ENCODE data around the gene C7.
"Not testable (repeated sequence)": the region's sequence is repeated elsewhere in the genome, so short reads cannot be mapped to it uniquely, and the experiment has no call there.

C7 gene

DNA sequence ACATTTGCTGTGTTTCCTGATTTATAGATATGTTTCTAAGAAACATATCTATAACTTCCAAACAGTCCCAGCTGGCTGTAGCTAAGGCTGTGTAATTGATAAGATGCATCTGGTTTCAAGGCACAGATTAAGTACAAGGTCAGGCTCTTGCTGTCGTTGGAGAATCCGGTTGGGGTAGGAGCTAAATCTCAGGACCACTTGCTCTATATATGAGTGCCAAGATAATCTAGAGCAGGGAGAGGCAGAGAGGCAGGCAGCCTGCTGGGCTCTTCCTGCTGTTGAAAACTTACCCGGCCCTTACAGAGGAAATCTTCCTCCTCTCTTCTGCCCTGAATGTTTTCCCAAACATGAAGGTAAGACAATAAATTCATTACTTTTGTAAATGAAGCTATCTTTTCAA is at the start of gene C7:
Gene C7, plus strand, starts transcription at position 234 of the 400 bp plus-strand sequence. Its CDS starts 114 bp downstream, at position 348.
- no peak within 1 kb of the TSS for H3K27ac ChIP-seq
- H3K36me3 ChIP-seq (replicated peaks), result no peaks in the 10 kb centered on the region
- no peak within 1 kb of the TSS for H3K4me3 ChIP-seq (ENCODE audit: low read depth, low read length)
- DNase-seq, result no peak
- TF ChIP-seq, protein P1, sequence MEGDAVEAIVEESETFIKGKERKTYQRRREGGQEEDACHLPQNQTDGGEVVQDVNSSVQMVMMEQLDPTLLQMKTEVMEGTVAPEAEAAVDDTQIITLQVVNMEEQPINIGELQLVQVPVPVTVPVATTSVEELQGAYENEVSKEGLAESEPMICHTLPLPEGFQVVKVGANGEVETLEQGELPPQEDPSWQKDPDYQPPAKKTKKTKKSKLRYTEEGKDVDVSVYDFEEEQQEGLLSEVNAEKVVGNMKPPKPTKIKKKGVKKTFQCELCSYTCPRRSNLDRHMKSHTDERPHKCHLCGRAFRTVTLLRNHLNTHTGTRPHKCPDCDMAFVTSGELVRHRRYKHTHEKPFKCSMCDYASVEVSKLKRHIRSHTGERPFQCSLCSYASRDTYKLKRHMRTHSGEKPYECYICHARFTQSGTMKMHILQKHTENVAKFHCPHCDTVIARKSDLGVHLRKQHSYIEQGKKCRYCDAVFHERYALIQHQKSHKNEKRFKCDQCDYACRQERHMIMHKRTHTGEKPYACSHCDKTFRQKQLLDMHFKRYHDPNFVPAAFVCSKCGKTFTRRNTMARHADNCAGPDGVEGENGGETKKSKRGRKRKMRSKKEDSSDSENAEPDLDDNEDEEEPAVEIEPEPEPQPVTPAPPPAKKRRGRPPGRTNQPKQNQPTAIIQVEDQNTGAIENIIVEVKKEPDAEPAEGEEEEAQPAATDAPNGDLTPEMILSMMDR (IDR thresholded peaks at IDR 0.05; ENCODE audit: low read depth, low read length, missing control alignments), result no peak
- H3K27me3 ChIP-seq (replicated peaks), result no peaks in the 10 kb centered on the region
- in situ Hi-C loops (cut with HindIII; ENCODE audit: low pct_ligation_motif_present, low sequenced_read_pairs), result no loop called here

DNA sequence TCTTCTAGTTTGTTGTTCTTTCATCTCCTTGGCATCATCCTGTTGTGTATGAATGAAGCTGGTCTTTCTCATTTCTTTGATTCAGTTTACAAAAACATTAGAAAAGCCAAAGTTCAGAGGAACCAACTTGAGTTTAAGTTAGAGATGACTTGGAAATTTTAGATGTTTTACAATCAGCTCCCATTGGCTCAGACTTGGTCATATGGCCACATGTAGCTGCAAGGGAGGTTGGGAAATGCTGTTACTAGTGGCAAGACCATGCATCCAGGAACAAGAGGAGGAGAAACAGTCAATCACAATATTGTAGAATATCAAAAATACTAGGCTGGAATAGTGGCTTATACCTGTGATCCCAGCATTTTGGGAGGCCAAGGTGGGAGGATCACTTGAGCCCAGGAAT is 48.6 kb upstream of the C7 start:
- H3K27me3 ChIP-seq (replicated peaks), result no peaks in the 10 kb centered on the region
- DNase-seq, result no peak
- no peak overlapping the region for H3K27ac ChIP-seq
- no peak overlapping the region for H3K4me3 ChIP-seq (ENCODE audit: low read depth, low read length)
- in situ Hi-C loops (cut with HindIII; ENCODE audit: low pct_ligation_motif_present, low sequenced_read_pairs), result no loop called here
- TF ChIP-seq, protein P1 (IDR thresholded peaks at IDR 0.05; ENCODE audit: low read depth, low read length, missing control alignments), result no peak
- no peaks in the 10 kb centered on the region for H3K36me3 ChIP-seq (replicated peaks)

DNA sequence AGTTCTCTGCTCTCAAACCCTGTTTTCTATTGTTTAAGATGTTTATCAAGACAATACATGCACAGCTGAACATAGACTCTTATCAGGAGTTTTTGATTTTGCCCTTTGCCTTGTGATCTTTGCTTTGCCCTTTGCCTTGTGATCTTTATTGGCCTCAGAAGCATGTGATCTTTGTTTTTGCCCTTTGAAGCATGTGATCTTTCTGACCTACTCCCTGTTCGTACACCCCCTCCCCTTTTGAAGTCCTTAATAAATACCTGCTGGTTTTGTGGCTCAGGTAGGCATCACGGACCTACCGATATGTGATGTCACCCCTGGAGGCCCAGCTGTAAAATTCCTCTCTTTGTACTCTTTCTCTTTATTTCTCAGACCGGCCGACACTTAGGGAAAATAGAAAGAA is 44.3 kb upstream of the C7 start:
- in situ Hi-C loops (cut with HindIII; ENCODE audit: low pct_ligation_motif_present, low sequenced_read_pairs); H3K27me3 ChIP-seq (replicated peaks); H3K4me3 ChIP-seq (ENCODE audit: low read depth, low read length); H3K36me3 ChIP-seq (replicated peaks); H3K27ac ChIP-seq; DNase-seq: not testable (repeated sequence)

DNA sequence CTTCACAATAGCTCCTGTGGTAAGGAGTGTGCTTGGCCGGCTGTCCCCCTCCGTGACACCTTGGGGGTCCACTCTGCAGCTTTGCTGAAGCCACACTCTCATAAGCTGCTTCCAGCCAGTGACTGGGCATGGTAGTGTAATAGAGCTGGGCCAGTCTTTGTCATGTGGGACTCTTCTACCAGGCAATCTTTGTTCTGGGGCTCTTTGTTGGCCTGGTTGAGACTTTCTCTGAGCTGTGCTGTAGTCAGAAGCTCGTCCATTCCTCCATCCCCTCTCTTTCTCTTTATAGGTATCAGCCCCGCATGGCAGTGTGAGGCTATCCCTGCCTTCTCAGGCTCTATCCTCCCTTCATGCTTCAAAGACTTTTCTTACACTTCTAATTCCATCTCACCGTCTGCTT is 42.5 kb upstream of the C7 start:
- DNase-seq, result no peak

DNA sequence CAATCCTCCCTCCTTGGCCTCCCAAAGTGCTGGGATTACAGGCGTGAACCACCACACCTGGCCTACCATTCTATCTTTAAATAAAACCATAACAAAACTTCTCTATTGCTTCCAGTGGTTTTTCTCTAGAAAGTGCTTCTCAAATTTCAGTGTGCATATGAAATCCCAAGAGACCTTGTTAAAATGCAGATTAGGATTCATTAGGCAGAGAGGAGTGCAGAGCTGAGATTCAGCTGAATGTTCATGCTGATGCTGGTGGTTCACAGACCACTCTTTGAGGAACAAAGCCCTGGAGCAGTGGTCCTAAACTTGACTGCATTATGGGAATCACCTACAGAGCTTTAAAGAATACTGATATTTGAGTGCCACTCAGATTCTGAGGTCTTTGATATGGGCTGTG is 39.9 kb upstream of the C7 start:
- Histone ChIP-seq H3K27ac (no peak overlapping the region), H3K4me3 (ENCODE audit: low read depth, low read length) (no peak overlapping the region), H3K36me3 (replicated peaks) (no peaks in the 10 kb centered on the region), H3K27me3 (replicated peaks) (no peaks in the 10 kb centered on the region)
- DNase-seq, result no peak
- TF ChIP-seq, protein P1 (IDR thresholded peaks at IDR 0.05; ENCODE audit: low read depth, low read length, missing control alignments), result no peak
- in situ Hi-C loops (cut with HindIII; ENCODE audit: low pct_ligation_motif_present, low sequenced_read_pairs), result no loop called here

More for the DNA sequence above, 42.5 kb upstream of the C7 start:
- in situ Hi-C loops (cut with HindIII; ENCODE audit: low pct_ligation_motif_present, low sequenced_read_pairs), result no loop called here
- no peaks in the 10 kb centered on the region for H3K36me3 ChIP-seq (replicated peaks)
- no peaks in the 10 kb centered on the region for H3K27me3 ChIP-seq (replicated peaks)
- H3K27ac ChIP-seq, result no peak overlapping the region
- TF ChIP-seq, protein P1 (IDR thresholded peaks at IDR 0.05; ENCODE audit: low read depth, low read length, missing control alignments), result no peak
- H3K4me3 ChIP-seq (ENCODE audit: low read depth, low read length), result no peak overlapping the region

DNA sequence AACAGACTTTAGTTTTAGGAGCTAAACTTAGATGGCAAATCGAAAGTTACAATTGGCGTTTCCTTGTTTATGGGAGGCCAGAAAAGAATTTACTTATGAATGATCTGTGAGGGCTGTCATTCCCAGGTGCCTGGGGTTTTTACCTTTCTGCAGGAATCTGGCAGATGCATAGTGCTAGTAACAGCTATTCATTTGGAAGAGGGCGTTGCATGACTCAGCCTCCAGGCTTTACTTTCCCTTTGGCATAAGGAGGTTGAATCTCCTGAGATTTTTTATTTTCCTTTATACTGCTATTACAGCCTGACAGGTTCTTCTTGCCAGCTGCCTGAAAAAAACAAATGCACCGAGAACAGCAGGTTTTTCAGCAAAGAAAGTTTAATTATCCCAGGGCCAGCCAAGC is 38.1 kb upstream of the C7 start:
- no peak for DNase-seq
- in situ Hi-C loops (cut with HindIII; ENCODE audit: low pct_ligation_motif_present, low sequenced_read_pairs), result no loop called here
- TF ChIP-seq, protein P1 (IDR thresholded peaks at IDR 0.05; ENCODE audit: low read depth, low read length, missing control alignments), result no peak
- Histone ChIP-seq H3K27ac (no peak overlapping the region), H3K36me3 (replicated peaks) (no peaks in the 10 kb centered on the region), H3K4me3 (ENCODE audit: low read depth, low read length) (no peak overlapping the region), H3K27me3 (replicated peaks) (no peaks in the 10 kb centered on the region)

DNA sequence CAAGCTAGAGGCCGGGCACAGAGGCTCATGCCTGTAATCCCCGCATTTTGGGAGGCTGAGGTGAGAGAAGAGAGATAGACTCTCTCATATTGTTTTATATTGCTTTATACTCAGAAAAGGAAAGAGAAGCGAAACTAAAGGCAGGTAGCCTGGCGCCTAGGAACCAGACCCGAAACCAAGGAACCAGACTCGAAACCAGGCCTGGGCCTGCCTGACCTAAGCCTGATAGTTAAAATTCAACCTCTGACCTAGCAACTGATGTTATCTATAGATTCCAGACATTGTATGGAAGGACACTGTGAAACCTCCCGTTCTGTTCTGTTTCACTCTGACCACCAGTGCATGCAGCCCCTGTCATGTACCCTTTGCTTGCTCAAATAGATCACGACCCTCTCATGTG is 37.0 kb upstream of the C7 start:
- H3K27me3 ChIP-seq (replicated peaks); H3K27ac ChIP-seq; H3K36me3 ChIP-seq (replicated peaks); in situ Hi-C loops (cut with HindIII; ENCODE audit: low pct_ligation_motif_present, low sequenced_read_pairs); DNase-seq; H3K4me3 ChIP-seq (ENCODE audit: low read depth, low read length): not testable (repeated sequence)

All from brain microvascular endothelial cell (primary cell).